Keratinocyte (primary cell): ENCODE data around the gene PTGES3. TPM values are rescaled to one million over a fixed set of nuclear protein-coding genes. Genes with fewer than 3 reads are reported as not detected.

Experiments
- DNase-seq: peaks from one replicate; pipeline ENCODE4 v3.0.0-alpha.2; 2011; ENCODE audit warnings: low read depth, missing footprints, low spot score
- FAIRE-seq: peaks from 2 replicates; lab custom pipeline; 2011; peaks lifted over from hg19 to GRCh38; lab: Jason Lieb, UNC
- H2AFZ ChIP-seq: 2 replicates; pipeline ENCODE4 v1.6.0; 2012; ENCODE audit warnings: low read length, control low read depth, inconsistent platforms; ENCODE audit not compliant: control insufficient read depth
- H3K27ac ChIP-seq: 2 replicates; pipeline ENCODE4 v1.5.1; 2011; ENCODE audit warnings: low read length; ENCODE audit not compliant: control insufficient read depth, insufficient read depth
- H3K27me3 ChIP-seq: 3 replicates; pipeline ENCODE4 v1.6.0; 2011; ENCODE audit warnings: low read length; ENCODE audit not compliant: control insufficient read depth, insufficient read depth; ENCODE audit errors: extremely low read depth
- H3K36me3 ChIP-seq, 2 experiments: 2 replicates in 1 of 2; 3 replicates in 1 of 2; pipeline ENCODE4 v1.5.1; 2011; ENCODE audit warnings: low read length in 2 of 2, mild to moderate bottlenecking in 1 of 2; ENCODE audit not compliant: control insufficient read depth in 2 of 2, insufficient read depth in 2 of 2; ENCODE audit errors: extremely low read depth in 1 of 2
- H3K4me1 ChIP-seq: 3 replicates; pipeline ENCODE4 v1.5.1; 2011; ENCODE audit warnings: low read length; ENCODE audit not compliant: control insufficient read depth, insufficient read depth; ENCODE audit errors: extremely low read depth
- H3K4me2 ChIP-seq: 3 replicates; pipeline ENCODE4 v1.6.0; 2011; ENCODE audit warnings: low read depth, low read length; ENCODE audit not compliant: control insufficient read depth, insufficient read depth; ENCODE audit errors: extremely low read depth
- H3K4me3 ChIP-seq, 3 experiments: fragments of 200-600 bp in 1 of 3; sonication (generic) in 1 of 3; 2 replicates in 2 of 3; 3 replicates in 1 of 3; pipeline ENCODE4 v1.5.1; 2011 to 2016; ENCODE audit warnings: low read length in 3 of 3, mild to moderate bottlenecking in 3 of 3, control low read depth in 2 of 3, inconsistent platforms in 1 of 3, low read depth in 1 of 3, mixed read lengths in 1 of 3, mixed run types in 1 of 3, moderate library complexity in 1 of 3; ENCODE audit not compliant: control insufficient read depth in 2 of 3, insufficient read depth in 2 of 3; ENCODE audit errors: extremely low read depth in 1 of 3
- H3K79me2 ChIP-seq: 2 replicates; pipeline ENCODE4 v1.6.0; 2012; ENCODE audit warnings: low read length; ENCODE audit not compliant: control insufficient read depth, insufficient read depth
- H3K9ac ChIP-seq: 3 replicates; pipeline ENCODE4 v1.6.0; 2011; ENCODE audit warnings: low read length; ENCODE audit not compliant: control insufficient read depth, insufficient read depth; ENCODE audit errors: extremely low read depth
- H3K9me1 ChIP-seq: 3 replicates; pipeline ENCODE4 v1.6.0; 2011; ENCODE audit warnings: low read length; ENCODE audit not compliant: control insufficient read depth, insufficient read depth; ENCODE audit errors: extremely low read depth
- H3K9me3 ChIP-seq: 2 replicates; pipeline ENCODE4 v1.5.1; 2012; ENCODE audit warnings: low read depth, low read length; ENCODE audit not compliant: control insufficient read depth
- H4K20me1 ChIP-seq: 3 replicates; pipeline ENCODE4 v1.6.0; 2011; ENCODE audit warnings: low read length; ENCODE audit not compliant: control insufficient read depth, insufficient read depth; ENCODE audit errors: extremely low read depth
- EZH2 ChIP-seq: IDR thresholded peaks from one replicate; pipeline ENCODE4 v1.6.1; 2012; ENCODE audit warnings: inconsistent platforms, mild to moderate bottlenecking, low read length, moderate library complexity
- dilution Hi-C: fragments of 300-500 bp; cut with MboI; formaldehyde crosslinking; loops from one replicate; pipeline ENCODE4 v1.7.0; 2020; ENCODE audit warnings: low sequenced_read_pairs; ENCODE audit not compliant: extremely low pct_ligation_motif_present
- polyA plus RNA-seq, 5 experiments: library from polyadenylated mRNA; depleted of rRNA in 3 of 5; stranded (reverse) in 3 of 5; stranded (forward) in 1 of 5; unstranded in 1 of 5; fragments of >200 nt; gene quantifications; 1 replicate in 1 of 5; 2 replicates in 3 of 5; 3 replicates in 1 of 5; pipeline versions ENCODE4 v1.2.1 to v1.2.3, GENCODE V29; 2011 to 2012; ENCODE audit warnings: missing spikeins in 2 of 5, low read depth in 1 of 5, low replicate concordance in 1 of 5
- TF ChIP-seq, protein P1 (sequence below), 3 experiments: IDR thresholded peaks in 1 of 3; conservative IDR thresholded peaks in 1 of 3; optimal IDR thresholded peaks in 1 of 3; 2 replicates in 2 of 3; 3 replicates in 1 of 3; pipeline versions ENCODE3 to v1.5.1; 2011; ENCODE audit warnings: low read length in 3 of 3, mild to moderate bottlenecking in 3 of 3, moderate library complexity in 2 of 3, control low read depth in 1 of 3, inconsistent platforms in 1 of 3; ENCODE audit not compliant: insufficient read depth in 2 of 3; ENCODE audit errors: extremely low read depth in 1 of 3

The PTGES3 gene
- polyA plus RNA-seq, 1 donor (not counting 4 experiments of a cell fraction or from before 2014, with no cell fraction given): 136 TPM

GRCh38 chr12:56678852-56679251 is 9.2 kb downstream of the PTGES3 start:
- Histone ChIP-seq H3K27me3 (no peaks in the 10 kb centered on the region), H3K4me2 (no peak overlapping the region), H3K27ac (no peak overlapping the region), H3K4me3 (no peak overlapping the region), H3K79me2 (peaks cover 99% of the 10 kb centered on the region), H3K9ac (no peak overlapping the region), H4K20me1 (peaks cover 32% of the 10 kb centered on the region), H3K36me3 (peaks cover 0 to 11% of the 10 kb centered on the region in 2 experiments), H3K9me3 (no peaks in the 10 kb centered on the region), H2AFZ (no peak overlapping the region), H3K4me1 (peaks cover 2% of the 10 kb centered on the region), H3K9me1 (no peaks in the 10 kb centered on the region)
- FAIRE-seq: no peak
- TF ChIP-seq EZH2: no peak
- TF ChIP-seq, protein P1, sequence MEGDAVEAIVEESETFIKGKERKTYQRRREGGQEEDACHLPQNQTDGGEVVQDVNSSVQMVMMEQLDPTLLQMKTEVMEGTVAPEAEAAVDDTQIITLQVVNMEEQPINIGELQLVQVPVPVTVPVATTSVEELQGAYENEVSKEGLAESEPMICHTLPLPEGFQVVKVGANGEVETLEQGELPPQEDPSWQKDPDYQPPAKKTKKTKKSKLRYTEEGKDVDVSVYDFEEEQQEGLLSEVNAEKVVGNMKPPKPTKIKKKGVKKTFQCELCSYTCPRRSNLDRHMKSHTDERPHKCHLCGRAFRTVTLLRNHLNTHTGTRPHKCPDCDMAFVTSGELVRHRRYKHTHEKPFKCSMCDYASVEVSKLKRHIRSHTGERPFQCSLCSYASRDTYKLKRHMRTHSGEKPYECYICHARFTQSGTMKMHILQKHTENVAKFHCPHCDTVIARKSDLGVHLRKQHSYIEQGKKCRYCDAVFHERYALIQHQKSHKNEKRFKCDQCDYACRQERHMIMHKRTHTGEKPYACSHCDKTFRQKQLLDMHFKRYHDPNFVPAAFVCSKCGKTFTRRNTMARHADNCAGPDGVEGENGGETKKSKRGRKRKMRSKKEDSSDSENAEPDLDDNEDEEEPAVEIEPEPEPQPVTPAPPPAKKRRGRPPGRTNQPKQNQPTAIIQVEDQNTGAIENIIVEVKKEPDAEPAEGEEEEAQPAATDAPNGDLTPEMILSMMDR (optimal IDR thresholded peaks at IDR 0.05 in 1 of 3, IDR thresholded peaks at IDR 0.05 in 1 of 3, conservative IDR thresholded peaks at IDR 0.05 in 1 of 3; ENCODE audit: extremely low read depth in 1 of 3, insufficient read depth in 2 of 3, low read length in 3 of 3): no peak
- DNase-seq: no peak
- dilution Hi-C loops: no loop called here

- H3K4me3 ChIP-seq: no peak overlapping the region
- H3K36me3 ChIP-seq: peaks cover 0 to 11% of the 10 kb centered on the region in 2 experiments
- dilution Hi-C loops: no loop called here
Measured at GRCh38 chr12:56677680-56678079, 10.4 kb downstream of the PTGES3 start.

More at GRCh38 chr12:56677680-56678079, 10.4 kb downstream of the PTGES3 start:
- Histone ChIP-seq H3K9ac (no peak overlapping the region), H3K79me2 (peaks cover 98% of the 10 kb centered on the region), H3K9me3 (no peaks in the 10 kb centered on the region), H2AFZ (no peak overlapping the region), H3K27ac (no peak overlapping the region), H3K4me2 (no peak overlapping the region), H3K9me1 (no peaks in the 10 kb centered on the region), H3K27me3 (no peaks in the 10 kb centered on the region), H3K4me1 (no peaks in the 10 kb centered on the region), H4K20me1 (peaks cover 34% of the 10 kb centered on the region)
- DNase-seq (no peak), FAIRE-seq (no peak)
- no peak for TF ChIP-seq EZH2
- TF ChIP-seq, protein P1 (optimal IDR thresholded peaks at IDR 0.05 in 1 of 3, IDR thresholded peaks at IDR 0.05 in 1 of 3, conservative IDR thresholded peaks at IDR 0.05 in 1 of 3; ENCODE audit: extremely low read depth in 1 of 3, insufficient read depth in 2 of 3, low read length in 3 of 3): no peak
